ENCODE data around the gene FCHSD2.

The FCHSD2 gene

DNA sequence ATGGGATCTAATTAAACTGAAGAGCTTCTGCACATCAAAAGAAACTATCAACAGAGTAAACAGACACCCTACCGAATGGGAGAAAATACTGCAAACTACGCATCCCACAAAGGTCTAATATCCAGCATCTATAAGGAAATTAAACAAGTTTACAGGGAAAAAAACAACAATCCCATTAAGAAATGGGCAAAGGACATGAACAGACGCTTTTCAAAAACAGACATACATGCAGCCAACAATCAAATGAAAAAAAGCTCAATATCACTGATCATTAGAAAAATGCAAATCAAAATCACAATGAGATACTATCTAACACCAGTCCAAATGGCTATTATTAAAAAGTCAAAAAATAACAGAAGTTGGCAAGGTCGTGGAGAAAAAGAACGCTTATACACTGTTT is 117.5 kb downstream of the FCHSD2 start:
- H3K4me3 ChIP-seq (ENCODE audit: low read depth, low read length): no peak overlapping the region
- DNase-seq (ENCODE audit: low read depth): no peak
- TF ChIP-seq CTCF (IDR thresholded peaks at IDR 0.05; ENCODE audit: control insufficient read depth, extremely low read depth, insufficient read depth): no peak

DNA sequence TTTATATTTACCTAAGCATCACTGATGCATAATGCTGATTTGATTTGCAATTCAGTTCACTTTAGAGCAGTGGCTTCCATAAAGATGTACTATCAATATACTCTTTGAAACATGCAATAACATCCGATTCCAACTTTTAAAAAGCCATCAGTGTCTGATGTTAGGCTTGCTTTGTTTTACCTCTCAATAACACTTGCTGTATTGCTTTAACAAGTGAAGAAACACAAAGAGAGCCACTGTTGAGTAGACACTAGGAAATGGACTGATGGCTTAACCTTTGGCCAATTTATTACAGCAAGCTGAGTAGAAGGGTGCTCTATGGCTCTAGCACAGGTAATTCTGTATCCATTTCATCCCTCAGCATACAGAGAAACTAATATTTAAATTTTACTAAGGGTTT is 122.1 kb downstream of the FCHSD2 start:
- no peak for DNase-seq (ENCODE audit: low read depth)
- TF ChIP-seq CTCF (IDR thresholded peaks at IDR 0.05; ENCODE audit: control insufficient read depth, extremely low read depth, insufficient read depth): no peak
- no peak overlapping the region for H3K4me3 ChIP-seq (ENCODE audit: low read depth, low read length)

DNA sequence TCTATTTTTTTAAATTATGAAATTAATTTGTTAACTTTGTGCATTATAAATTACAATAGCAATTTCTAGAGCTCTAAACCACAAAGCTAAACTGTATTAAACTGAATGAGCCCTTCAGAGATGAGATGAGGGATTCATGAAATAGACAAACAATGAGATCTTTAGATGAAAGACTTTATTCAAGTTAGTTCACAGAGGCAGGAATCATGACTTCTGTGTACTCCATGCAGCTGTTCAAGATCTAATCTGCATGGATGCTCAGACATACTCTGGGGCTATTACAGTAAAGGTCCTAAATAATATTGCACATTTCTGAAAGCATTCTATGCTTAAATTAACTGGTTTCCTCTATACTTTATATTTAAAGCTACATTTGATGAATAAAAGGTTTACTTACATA is 122.7 kb downstream of the FCHSD2 start:
- DNase-seq (ENCODE audit: low read depth): no peak
- no peak overlapping the region for H3K4me3 ChIP-seq (ENCODE audit: low read depth, low read length)
- TF ChIP-seq CTCF (IDR thresholded peaks at IDR 0.05; ENCODE audit: control insufficient read depth, extremely low read depth, insufficient read depth): no peak

GRCh38 chr11:73018856-73019255 is 123.3 kb downstream of the FCHSD2 start:
- TF ChIP-seq CTCF (IDR thresholded peaks at IDR 0.05; ENCODE audit: control insufficient read depth, extremely low read depth, insufficient read depth): no peak
- H3K4me3 ChIP-seq (ENCODE audit: low read depth, low read length): no peak overlapping the region
- DNase-seq (ENCODE audit: low read depth): no peak

DNA sequence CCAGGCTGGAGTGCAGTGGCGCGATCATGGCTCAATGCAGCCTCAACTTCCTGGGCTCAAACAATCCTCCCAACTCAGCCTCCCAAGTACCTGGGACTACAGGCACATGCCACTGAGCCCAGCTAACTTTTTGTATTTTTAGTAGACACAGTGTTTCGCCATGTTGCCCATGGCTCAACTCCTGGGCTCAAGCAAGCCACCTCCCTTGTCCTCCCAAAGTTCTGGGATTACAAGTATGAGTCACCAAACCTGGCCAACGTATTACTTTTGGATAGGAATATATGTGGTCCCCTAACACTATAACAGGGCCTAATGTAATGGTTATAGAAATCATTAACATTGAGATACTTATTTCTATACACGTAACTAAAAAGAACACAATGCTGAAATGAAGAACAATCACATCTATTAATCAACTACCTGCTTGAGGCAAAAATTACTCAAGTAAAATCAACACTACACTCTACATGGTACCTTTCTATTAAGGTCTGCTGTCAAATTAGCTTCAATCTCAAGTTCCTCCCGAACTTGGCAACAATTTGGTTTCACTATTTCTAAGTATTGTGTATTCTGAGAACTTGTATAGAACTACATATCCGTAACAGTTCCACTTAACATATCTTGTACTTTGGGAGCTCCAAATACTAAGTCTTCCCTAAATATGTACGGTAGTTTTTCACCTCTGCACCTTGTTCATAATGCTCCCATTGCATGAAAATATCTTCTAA is 124.9 kb downstream of the FCHSD2 start:
- TF ChIP-seq CTCF (IDR thresholded peaks at IDR 0.05; ENCODE audit: control insufficient read depth, extremely low read depth, insufficient read depth): no peak
- no peak for DNase-seq (ENCODE audit: low read depth)

DNA sequence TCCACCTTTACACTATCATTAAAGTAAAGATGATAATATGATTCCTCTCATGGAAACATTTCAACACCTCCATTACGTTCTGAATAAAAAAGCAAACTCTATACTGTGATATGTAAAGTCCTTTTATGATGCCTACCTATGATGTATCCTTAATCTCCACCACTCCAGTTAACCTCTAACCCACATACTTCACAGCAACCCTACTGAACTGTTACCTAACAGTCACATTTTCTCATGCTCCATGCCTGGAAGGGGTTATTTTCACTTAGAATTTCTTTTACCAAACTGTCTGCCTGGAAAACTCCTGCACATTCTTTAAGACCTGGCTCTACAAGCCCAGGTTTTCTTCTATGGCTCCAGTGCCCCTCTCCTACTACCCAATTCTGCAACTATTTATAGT is 129.1 kb downstream of the FCHSD2 start:
- H3K4me3 ChIP-seq (ENCODE audit: low read depth, low read length): no peak overlapping the region
- no peak for DNase-seq (ENCODE audit: low read depth)
- TF ChIP-seq CTCF (IDR thresholded peaks at IDR 0.05; ENCODE audit: control insufficient read depth, extremely low read depth, insufficient read depth): no peak

More for the DNA sequence above, 124.9 kb downstream of the FCHSD2 start:
- H3K4me3 ChIP-seq (ENCODE audit: low read depth, low read length): no peak overlapping the region

Data from LNCaP clone FGC (cell line).